GM12873 (cell line): ENCODE measurements around the gene KCNE1.

ENCODE experiments used
- TF ChIP-seq, protein P1 (sequence below): IDR thresholded peaks from 2 replicates; pipeline ENCODE4 v1.5.1; 2012; ENCODE audit warnings: low read depth, mild to moderate bottlenecking, moderate library complexity, low read length, control low read depth; ENCODE audit not compliant: insufficient read depth; ENCODE audit errors: missing control alignments

The KCNE1 gene

DNA sequence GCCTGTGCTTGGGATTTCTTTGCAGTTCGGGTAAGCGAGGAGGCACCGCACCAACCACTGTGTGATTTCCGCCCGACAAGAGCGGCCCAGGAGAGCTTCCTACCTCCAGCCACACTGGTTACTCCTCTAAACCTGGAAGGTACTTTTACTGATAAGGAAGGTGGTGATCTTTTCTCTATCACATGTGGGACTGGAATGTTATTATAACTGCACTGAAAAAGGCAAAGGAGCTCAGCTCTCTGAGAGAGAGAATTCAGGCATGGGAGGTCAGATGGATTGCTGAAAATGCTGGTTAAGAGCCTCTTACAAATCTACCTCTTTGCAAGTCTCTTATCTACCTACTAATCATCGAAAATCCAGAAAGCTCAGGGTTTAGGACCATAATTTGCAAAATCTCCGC is 7.7 kb upstream of the KCNE1 start:
- TF ChIP-seq, protein P1, sequence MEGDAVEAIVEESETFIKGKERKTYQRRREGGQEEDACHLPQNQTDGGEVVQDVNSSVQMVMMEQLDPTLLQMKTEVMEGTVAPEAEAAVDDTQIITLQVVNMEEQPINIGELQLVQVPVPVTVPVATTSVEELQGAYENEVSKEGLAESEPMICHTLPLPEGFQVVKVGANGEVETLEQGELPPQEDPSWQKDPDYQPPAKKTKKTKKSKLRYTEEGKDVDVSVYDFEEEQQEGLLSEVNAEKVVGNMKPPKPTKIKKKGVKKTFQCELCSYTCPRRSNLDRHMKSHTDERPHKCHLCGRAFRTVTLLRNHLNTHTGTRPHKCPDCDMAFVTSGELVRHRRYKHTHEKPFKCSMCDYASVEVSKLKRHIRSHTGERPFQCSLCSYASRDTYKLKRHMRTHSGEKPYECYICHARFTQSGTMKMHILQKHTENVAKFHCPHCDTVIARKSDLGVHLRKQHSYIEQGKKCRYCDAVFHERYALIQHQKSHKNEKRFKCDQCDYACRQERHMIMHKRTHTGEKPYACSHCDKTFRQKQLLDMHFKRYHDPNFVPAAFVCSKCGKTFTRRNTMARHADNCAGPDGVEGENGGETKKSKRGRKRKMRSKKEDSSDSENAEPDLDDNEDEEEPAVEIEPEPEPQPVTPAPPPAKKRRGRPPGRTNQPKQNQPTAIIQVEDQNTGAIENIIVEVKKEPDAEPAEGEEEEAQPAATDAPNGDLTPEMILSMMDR: no peak

- TF ChIP-seq, protein P1: no peak
Measured at GRCh38 chr21:34519016-34519415, 7.0 kb upstream of the KCNE1 start.

GRCh38 chr21:34518301-34518700 is 6.3 kb upstream of the KCNE1 start:
- TF ChIP-seq, protein P1: no peak

DNA sequence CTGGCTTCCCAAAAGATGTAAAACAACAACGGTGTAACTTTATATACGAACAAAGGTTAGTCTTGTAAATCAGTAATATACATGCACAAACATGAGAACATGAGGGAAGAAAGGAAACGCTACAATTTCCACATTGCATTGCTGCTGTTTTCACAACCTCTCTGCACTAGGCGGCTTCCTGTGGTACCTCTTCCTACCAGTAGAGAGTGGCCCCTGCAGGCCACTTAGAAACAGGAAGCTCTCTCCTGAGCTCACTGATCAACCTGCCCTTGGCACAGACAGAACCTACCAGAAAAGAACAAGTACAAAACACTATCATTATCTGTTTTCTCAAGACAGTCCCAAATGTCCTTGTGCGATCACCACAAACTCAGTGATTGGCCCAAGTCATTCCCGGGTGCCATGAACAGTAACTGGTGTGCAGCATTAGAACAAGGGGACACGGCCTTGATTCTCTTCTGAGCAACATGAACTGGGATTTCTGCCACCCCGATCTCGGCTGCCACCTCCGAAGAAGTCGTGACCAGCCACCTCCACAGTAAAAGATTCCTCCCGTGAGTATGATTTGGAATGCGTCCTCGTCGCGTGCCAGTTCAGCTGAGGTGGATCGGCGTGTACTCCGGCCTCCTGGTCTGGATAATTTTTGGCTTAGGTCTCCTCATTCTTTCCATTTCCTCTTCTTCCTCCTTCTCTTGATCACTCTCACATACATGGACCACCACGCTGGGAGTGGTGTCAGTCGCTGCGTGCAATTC is 5.7 kb upstream of the KCNE1 start:
- TF ChIP-seq, protein P1: peak; percentile 59

DNA sequence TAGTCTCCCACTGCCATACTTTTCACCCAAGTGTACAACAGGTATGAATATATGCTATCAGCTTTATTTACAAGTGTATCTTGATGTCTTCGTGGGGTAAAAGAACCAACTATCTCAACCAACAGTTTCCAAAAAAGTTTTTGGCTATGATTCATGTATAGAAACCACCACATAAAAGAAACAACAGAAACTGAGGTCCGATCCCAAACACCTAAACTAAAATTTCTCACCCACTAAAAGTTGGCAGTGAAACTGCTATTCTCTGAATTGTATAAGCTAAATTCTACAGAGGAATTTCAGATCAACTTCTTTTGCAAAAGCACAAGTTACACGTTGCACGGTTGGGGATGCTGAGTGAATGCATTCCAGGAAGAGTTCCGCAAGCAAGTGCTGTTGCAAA is 5.0 kb upstream of the KCNE1 start:
- TF ChIP-seq, protein P1: no peak

DNA sequence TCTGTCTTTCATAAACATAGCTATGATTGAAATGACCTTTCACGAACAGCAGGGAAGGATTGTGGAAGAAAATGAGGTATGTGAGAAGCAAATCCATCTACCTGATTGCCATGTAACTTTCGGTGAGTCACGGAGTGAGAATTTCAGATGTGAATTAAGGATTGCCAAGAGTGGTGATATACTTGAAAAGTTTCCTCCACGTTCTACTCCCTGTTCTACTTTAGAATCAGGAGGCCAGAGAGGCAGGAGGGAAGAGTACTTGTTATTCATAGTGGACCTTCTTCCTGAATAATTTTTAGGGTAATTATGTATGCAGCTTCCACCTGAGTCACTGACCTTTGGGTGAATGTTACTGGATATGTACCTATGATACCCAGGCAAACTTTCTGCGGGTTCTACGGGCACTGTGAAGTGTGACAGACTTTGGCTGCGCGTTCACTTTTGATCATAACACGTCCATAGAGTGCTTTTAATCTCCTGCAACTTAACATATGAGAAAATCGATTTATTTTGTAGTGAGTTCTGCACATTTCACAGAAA is 2.6 kb upstream of the KCNE1 start:
- TF ChIP-seq, protein P1: no peak

DNA sequence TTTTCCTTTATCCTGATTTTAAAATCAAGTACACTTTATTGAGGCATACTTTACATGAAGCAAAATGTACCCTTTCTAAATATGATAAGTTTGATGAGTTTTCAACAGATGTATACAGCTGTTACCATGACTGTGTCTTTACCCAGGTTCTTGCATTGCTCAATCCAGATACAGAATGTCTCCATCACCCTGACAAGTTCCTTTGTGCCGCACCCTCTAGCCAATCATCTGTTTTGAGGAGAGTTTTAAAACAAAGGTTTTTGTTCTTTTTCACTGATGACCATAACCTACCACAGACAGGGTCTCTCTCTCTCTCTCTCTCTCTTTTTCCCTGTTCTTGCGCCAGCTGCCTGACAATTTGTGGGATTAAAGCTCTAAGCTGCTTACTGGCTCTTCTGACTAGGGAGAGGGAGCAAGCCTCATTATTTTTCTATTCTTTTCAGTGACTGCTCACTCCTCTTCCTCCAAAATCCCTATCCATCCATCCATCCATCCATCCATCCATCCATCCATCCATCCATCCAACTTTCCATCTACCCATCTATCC is 1.2 kb upstream of the KCNE1 start:
- TF ChIP-seq, protein P1: no peak
